Calu3 (cell line): ENCODE data around the gene SPIC. TPM values are rescaled to one million over a fixed set of nuclear protein-coding genes. Genes with fewer than 3 reads are reported as not detected.

Experiments used
- BruUV-seq: library from RNA; stranded (reverse); fragments of 400-500 nt; replicated peaks from 2 replicates; lab custom pipeline; 2021; lab: Mats Ljungman, UMichigan
- CTCF ChIA-PET: fragments of 300-600 bp; sonication (Branson Sonifier 250); formaldehyde crosslinking; loops from one replicate; lab custom pipeline; 2022; ENCODE audit warnings: antibody characterized with exemption; lab: Charles Lee
- DNase-seq: peaks from one replicate; pipeline ENCODE4 v3.0.0; 2022
- H3K27ac Mint-ChIP-seq: one replicate; pipeline ENCODE4 v1.8.0; 2022; ENCODE audit warnings: mixed read lengths; ENCODE audit not compliant: unreplicated experiment
- H3K27me3 Mint-ChIP-seq: one replicate; pipeline ENCODE4 v1.8.0; 2022; ENCODE audit warnings: mixed read lengths; ENCODE audit not compliant: unreplicated experiment
- H3K36me3 Mint-ChIP-seq: one replicate; pipeline ENCODE4 v1.8.0; 2022; ENCODE audit warnings: mild to moderate bottlenecking, moderate library complexity, mixed read lengths; ENCODE audit not compliant: insufficient read depth, unreplicated experiment
- H3K4me1 Mint-ChIP-seq: one replicate; pipeline ENCODE4 v1.8.0; 2022; ENCODE audit warnings: mild to moderate bottlenecking, low read depth, mixed read lengths; ENCODE audit not compliant: unreplicated experiment
- H3K4me3 Mint-ChIP-seq: one replicate; pipeline ENCODE4 v1.8.0; 2022; ENCODE audit warnings: mild to moderate bottlenecking, low read depth, moderate library complexity, mixed read lengths; ENCODE audit not compliant: unreplicated experiment
- H3K9me3 Mint-ChIP-seq: one replicate; pipeline ENCODE4 v1.8.0; 2022; ENCODE audit warnings: low read depth, mixed read lengths; ENCODE audit not compliant: unreplicated experiment
- intact Hi-C: fragments of 100-400 bp; cut with micrococcal nuclease; formaldehyde crosslinking; loops from one replicate; pipeline ENCODE4 v1.10.0; 2022; ENCODE audit not compliant: unreplicated experiment
- total RNA-seq: library from RNA; stranded (reverse); gene quantifications from 2 replicates; pipeline ENCODE4 v1.2.3, GENCODE V29; 2022
- TF ChIP-seq, protein P1 (sequence below): fragments of 200-600 bp; IDR thresholded peaks from one replicate; pipeline ENCODE4 v1.8.0; 2022; ENCODE audit warnings: antibody characterized with exemption; ENCODE audit not compliant: unreplicated experiment

The SPIC gene
- total RNA-seq, 1 experiment from 2014 or later, result not detected

DNA sequence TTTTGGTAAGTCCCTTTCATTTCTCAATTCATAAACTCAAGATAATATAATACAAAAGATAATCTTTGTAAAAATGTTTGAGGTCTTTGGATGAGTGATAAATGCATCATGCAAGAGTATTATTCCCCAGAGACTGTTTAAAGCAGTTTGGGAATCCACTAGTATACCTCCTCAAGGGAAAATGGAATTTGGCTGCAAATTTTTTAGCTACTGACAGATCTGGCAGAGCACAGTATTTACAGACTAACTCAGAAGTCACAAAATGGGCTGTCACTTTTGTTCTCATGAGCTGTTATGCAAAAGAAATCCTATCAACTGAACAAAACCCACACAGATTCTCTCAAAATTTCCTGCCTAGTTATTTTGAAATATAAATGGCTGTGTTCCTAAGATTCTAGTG is 9.9 kb downstream of the SPIC start:
- BruUV-seq, result no TSS peak
- no peak for DNase-seq
- intact Hi-C loops, result no loop called here
- Mint-ChIP-seq H3K36me3 (no peaks in the 10 kb centered on the region), H3K4me3 (no peak overlapping the region), H3K27me3 (no peaks in the 10 kb centered on the region), H3K9me3 (no peaks in the 10 kb centered on the region), H3K4me1 (no peaks in the 10 kb centered on the region), H3K27ac (no peak overlapping the region)
- TF ChIP-seq, protein P1, sequence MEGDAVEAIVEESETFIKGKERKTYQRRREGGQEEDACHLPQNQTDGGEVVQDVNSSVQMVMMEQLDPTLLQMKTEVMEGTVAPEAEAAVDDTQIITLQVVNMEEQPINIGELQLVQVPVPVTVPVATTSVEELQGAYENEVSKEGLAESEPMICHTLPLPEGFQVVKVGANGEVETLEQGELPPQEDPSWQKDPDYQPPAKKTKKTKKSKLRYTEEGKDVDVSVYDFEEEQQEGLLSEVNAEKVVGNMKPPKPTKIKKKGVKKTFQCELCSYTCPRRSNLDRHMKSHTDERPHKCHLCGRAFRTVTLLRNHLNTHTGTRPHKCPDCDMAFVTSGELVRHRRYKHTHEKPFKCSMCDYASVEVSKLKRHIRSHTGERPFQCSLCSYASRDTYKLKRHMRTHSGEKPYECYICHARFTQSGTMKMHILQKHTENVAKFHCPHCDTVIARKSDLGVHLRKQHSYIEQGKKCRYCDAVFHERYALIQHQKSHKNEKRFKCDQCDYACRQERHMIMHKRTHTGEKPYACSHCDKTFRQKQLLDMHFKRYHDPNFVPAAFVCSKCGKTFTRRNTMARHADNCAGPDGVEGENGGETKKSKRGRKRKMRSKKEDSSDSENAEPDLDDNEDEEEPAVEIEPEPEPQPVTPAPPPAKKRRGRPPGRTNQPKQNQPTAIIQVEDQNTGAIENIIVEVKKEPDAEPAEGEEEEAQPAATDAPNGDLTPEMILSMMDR, result no peak
- CTCF ChIA-PET, result no interaction called here

DNA sequence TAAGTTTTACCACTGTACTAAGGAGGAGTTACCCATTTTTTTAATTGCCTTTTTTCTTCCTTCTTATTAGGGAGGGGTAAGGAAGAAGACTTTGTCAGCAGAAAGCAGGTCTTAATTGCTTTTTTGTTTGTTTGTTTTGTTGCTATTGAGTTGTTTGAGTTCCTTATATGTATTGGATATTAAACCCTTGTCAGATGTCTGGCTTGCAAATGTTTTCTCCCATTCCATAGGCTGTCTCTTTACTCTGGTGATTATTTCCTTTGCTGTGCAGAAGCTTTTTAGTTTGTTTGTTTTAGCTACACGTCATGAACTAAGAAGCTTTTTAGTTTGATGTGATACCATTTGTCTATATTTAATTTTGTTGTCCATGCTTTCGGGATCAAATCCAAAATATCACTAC is 13.3 kb downstream of the SPIC start:
- Mint-ChIP-seq H3K9me3 (no peaks in the 10 kb centered on the region), H3K27me3 (peaks cover 7% of the 10 kb centered on the region), H3K36me3 (no peaks in the 10 kb centered on the region), H3K4me3 (no peak overlapping the region), H3K27ac (no peak overlapping the region), H3K4me1 (no peaks in the 10 kb centered on the region)
- intact Hi-C loops, result no loop called here
- CTCF ChIA-PET, result interaction anchor here (0.5 to 0.9 kb wide), 2 partner anchors 225 to 271 kb away, joined by 3 to 4 read pairs; no protein-coding TSS in a partner anchor
- DNase-seq, result no peak
- TF ChIP-seq, protein P1, result no peak
- BruUV-seq, result no TSS peak

DNA sequence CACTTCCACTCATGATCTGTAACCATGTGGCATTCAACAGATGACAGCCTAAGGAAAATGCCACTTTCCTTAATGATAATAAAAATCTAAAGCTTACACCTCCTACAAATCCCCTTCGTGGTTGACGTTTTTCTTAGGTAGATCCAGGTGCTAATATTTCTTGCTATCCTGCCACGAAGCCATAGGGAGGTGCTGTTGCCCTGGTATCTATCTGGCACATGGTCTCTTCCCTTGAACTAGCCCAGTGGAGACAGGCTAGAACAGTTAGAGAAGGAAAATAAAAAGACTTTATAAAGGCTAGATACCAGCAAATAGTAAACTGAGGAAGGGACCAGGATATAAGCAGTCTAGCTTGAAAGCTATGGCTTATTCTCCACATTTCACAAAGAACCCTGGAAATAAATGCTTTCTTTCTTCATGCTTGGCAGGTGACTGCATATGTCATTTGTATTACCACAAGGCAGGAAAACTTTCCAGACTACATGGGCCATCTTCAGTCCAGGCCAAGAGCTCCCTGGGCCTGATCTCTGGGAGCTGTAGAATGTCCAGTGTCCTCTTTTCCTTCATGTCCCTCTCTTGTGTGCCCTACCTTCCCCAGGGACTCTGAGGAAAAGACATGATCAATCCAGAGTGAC is 15.3 kb downstream of the SPIC start:
- no TSS peak for BruUV-seq
- Mint-ChIP-seq H3K4me1 (no peaks in the 10 kb centered on the region), H3K4me3 (no peak overlapping the region), H3K36me3 (no peaks in the 10 kb centered on the region), H3K27ac (no peak overlapping the region), H3K9me3 (no peaks in the 10 kb centered on the region), H3K27me3 (peaks cover 16% of the 10 kb centered on the region)
- DNase-seq, result peak; percentile 60
- intact Hi-C loops, result loop anchor here (1.0 to 5.0 kb wide), 4 partner anchors 76 to 337 kb away; no protein-coding TSS in a partner anchor
- TF ChIP-seq, protein P1, result peak; percentile 34
- CTCF ChIA-PET, result no interaction called here

DNA sequence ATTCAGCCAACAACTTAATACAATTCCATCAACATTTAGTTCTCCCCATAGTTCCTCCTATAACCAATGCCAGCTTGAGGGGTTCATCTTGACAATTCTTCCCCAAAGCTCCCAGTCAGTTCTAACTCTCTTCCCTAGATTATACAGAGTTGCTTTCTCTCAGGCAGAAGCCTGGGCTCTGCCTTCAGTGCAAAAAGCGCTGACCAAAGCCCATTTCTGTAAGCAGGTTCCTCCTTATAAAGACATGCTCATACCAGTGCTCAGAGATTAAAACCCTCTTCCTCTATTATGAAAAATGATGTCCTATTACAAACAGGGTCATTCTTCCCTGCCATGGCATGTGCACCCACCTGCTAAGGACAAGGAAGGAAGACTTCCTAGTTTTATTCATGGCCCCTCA is 16.2 kb downstream of the SPIC start:
- H3K9me3 Mint-ChIP-seq, result no peaks in the 10 kb centered on the region
- DNase-seq, result no peak
- H3K27ac Mint-ChIP-seq, result no peak overlapping the region
- TF ChIP-seq, protein P1, result no peak
- H3K27me3 Mint-ChIP-seq, result peaks cover 19% of the 10 kb centered on the region
- CTCF ChIA-PET, result no interaction called here
- no TSS peak for BruUV-seq
- H3K4me3 Mint-ChIP-seq, result no peak overlapping the region
- no peaks in the 10 kb centered on the region for H3K36me3 Mint-ChIP-seq
- no peaks in the 10 kb centered on the region for H3K4me1 Mint-ChIP-seq
- intact Hi-C loops, result loop anchor here (2.0 to 5.0 kb wide), 2 partner anchors 281 to 336 kb away; no protein-coding TSS in a partner anchor
